HL-60 (cell line): Measurements from ENCODE around the gene RANBP3L.

ENCODE experiments used
- DNase-seq, 2 experiments: peaks; one replicate each; pipeline ENCODE4 v3.0.0-alpha.2; 2010 to 2020; ENCODE audit warnings: low read depth in 1 of 2, low spot score in 1 of 2
- H3K27ac ChIP-seq: fragments of 250-450 bp; sonication (Bioruptor Pico); replicated peaks from 2 replicates; pipeline ENCODE4 v1.5.1; 2020; ENCODE audit warnings: mild to moderate bottlenecking, moderate library complexity
- H3K27me3 ChIP-seq: fragments of 250-450 bp; sonication (Bioruptor Pico); 2 replicates; pipeline ENCODE4 v1.5.1; 2021; ENCODE audit warnings: mild to moderate bottlenecking, moderate library complexity; ENCODE audit not compliant: insufficient read depth, poor library complexity, severe bottlenecking
- H3K4me3 ChIP-seq: replicated peaks from 2 replicates; pipeline ENCODE4 v1.5.1; 2011; ENCODE audit warnings: mild to moderate bottlenecking, control low read depth, low read length; ENCODE audit not compliant: insufficient read depth
- GABPA ChIP-seq: IDR thresholded peaks from 2 replicates; pipeline ENCODE4 v1.6.1; 2012; ENCODE audit warnings: low read depth
- POLR2AphosphoS5 ChIP-seq: IDR thresholded peaks from 2 replicates; pipeline ENCODE4 v1.6.1; 2012; ENCODE audit warnings: low read depth
- REST ChIP-seq: IDR thresholded peaks from 2 replicates; pipeline ENCODE4 v1.6.1; 2012; ENCODE audit warnings: low read depth; ENCODE audit not compliant: insufficient replicate concordance
- SPI1 ChIP-seq: IDR thresholded peaks from 2 replicates; pipeline ENCODE4 v1.6.1; 2012; ENCODE audit warnings: low read depth, mild to moderate bottlenecking, borderline replicate concordance
- TF ChIP-seq, protein P1 (sequence below): IDR thresholded peaks from one replicate; pipeline ENCODE4 v1.5.1; 2011; ENCODE audit warnings: low read length, control low read depth, inconsistent platforms; ENCODE audit not compliant: insufficient read depth

Gene RANBP3L

GRCh38 chr5:36208786-36209185 lies 92.9 kb downstream of the RANBP3L start:
- no peak overlapping the region for H3K27ac ChIP-seq
- H3K4me3 ChIP-seq, result no peak overlapping the region
- no peak for DNase-seq
- no peaks in the 10 kb centered on the region for H3K27me3 ChIP-seq
- TF ChIP-seq SPI1, result no peak
- TF ChIP-seq GABPA, result no peak
- no peak for TF ChIP-seq REST

DNA sequence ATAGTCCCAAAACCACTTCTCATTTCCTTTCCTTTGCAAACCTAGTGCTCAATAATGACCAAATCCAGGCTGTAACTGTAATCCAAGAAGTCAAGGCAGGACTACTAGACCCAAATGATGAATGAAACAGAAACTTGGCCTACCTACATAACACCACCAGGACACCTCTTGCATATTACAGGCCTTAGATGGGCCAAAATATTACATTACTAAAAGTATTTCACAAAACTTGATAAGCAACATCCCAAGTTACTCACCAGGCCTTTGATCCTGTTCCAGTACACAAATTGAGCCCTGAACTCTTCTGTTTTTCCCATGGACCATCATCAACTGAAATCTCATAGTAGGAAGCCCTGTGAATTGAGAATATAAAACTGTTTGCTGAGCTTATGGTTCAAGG lies 94.8 kb downstream of the RANBP3L start:
- no peak overlapping the region for H3K27ac ChIP-seq
- H3K4me3 ChIP-seq, result no peak overlapping the region
- no peaks in the 10 kb centered on the region for H3K27me3 ChIP-seq
- TF ChIP-seq, protein P1, sequence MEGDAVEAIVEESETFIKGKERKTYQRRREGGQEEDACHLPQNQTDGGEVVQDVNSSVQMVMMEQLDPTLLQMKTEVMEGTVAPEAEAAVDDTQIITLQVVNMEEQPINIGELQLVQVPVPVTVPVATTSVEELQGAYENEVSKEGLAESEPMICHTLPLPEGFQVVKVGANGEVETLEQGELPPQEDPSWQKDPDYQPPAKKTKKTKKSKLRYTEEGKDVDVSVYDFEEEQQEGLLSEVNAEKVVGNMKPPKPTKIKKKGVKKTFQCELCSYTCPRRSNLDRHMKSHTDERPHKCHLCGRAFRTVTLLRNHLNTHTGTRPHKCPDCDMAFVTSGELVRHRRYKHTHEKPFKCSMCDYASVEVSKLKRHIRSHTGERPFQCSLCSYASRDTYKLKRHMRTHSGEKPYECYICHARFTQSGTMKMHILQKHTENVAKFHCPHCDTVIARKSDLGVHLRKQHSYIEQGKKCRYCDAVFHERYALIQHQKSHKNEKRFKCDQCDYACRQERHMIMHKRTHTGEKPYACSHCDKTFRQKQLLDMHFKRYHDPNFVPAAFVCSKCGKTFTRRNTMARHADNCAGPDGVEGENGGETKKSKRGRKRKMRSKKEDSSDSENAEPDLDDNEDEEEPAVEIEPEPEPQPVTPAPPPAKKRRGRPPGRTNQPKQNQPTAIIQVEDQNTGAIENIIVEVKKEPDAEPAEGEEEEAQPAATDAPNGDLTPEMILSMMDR, result no peak
- no peak for DNase-seq

- H3K27ac ChIP-seq, result no peak overlapping the region
- no peaks in the 10 kb centered on the region for H3K27me3 ChIP-seq
- no peak for DNase-seq
- TF ChIP-seq REST (no peak), SPI1 (no peak), POLR2AphosphoS5 (no peak), GABPA (no peak)
- TF ChIP-seq, protein P1, result no peak
- H3K4me3 ChIP-seq, result no peak overlapping the region
These were observed 96.4 kb downstream of the RANBP3L start for GRCh38 chr5:36205329-36205728.

GRCh38 chr5:36202521-36202961 lies 99.2 kb downstream of the RANBP3L start:
- no peak overlapping the region for H3K4me3 ChIP-seq
- no peak for DNase-seq
- TF ChIP-seq POLR2AphosphoS5 (no peak), GABPA (no peak), SPI1 (no peak)
- H3K27me3 ChIP-seq, result no peaks in the 10 kb centered on the region
- H3K27ac ChIP-seq, result no peak overlapping the region

- no peak for TF ChIP-seq POLR2AphosphoS5
- no peak for TF ChIP-seq SPI1
- no peak for TF ChIP-seq GABPA
- TF ChIP-seq REST, result no peak
- TF ChIP-seq, protein P1, result no peak
- no peak overlapping the region for H3K27ac ChIP-seq
- DNase-seq, result no peak
- no peak overlapping the region for H3K4me3 ChIP-seq
- no peaks in the 10 kb centered on the region for H3K27me3 ChIP-seq
These were observed 101.2 kb downstream of the RANBP3L start for GRCh38 chr5:36200513-36200912.
